Trophoblast cell (in vitro differentiated cells and primary cell): ENCODE measurements around the gene SPATA46.

Experiments
- DNase-seq, 2 donors: peaks; one replicate each; pipeline ENCODE4 v3.0.0-alpha.2; 2016
- H2AFZ ChIP-seq: 2 replicates; pipeline ENCODE4 v1.6.1; 2013; ENCODE audit warnings: low read length, moderate library complexity, mild to moderate bottlenecking; ENCODE audit not compliant: insufficient read depth, poor library complexity
- H2AK5ac ChIP-seq: 2 replicates; pipeline ENCODE4 v1.6.1; 2013; ENCODE audit warnings: mild to moderate bottlenecking, low read length
- H2BK120ac ChIP-seq: 2 replicates; pipeline ENCODE4 v1.6.1; 2013; ENCODE audit warnings: low read length, mild to moderate bottlenecking, moderate library complexity; ENCODE audit not compliant: insufficient read depth, poor library complexity
- H2BK12ac ChIP-seq: 2 replicates; pipeline ENCODE4 v1.6.1; 2013; ENCODE audit warnings: mild to moderate bottlenecking, low read length, moderate library complexity
- H2BK5ac ChIP-seq: 2 replicates; pipeline ENCODE4 v1.6.1; 2013; ENCODE audit warnings: low read length, low read depth, moderate library complexity, mild to moderate bottlenecking; ENCODE audit not compliant: poor library complexity
- H3K14ac ChIP-seq: 2 replicates; pipeline ENCODE4 v1.6.1; 2013; ENCODE audit warnings: mild to moderate bottlenecking, low read length
- H3K18ac ChIP-seq: 2 replicates; pipeline ENCODE4 v1.6.1; 2013; ENCODE audit warnings: mild to moderate bottlenecking, low read length
- H3K23ac ChIP-seq: 2 replicates; pipeline ENCODE4 v1.6.1; 2013; ENCODE audit warnings: low read length
- H3K27ac ChIP-seq: 2 replicates; pipeline ENCODE4 v1.5.1; 2013; ENCODE audit warnings: low read depth, mild to moderate bottlenecking, inconsistent platforms, low read length, moderate library complexity
- H3K27me3 ChIP-seq: 2 replicates; pipeline ENCODE4 v1.6.1; 2013; ENCODE audit warnings: inconsistent platforms, mild to moderate bottlenecking, low read length, moderate library complexity; ENCODE audit not compliant: insufficient read depth
- H3K36me3 ChIP-seq, 2 experiments: 1 replicate in 1 of 2; 2 replicates in 1 of 2; pipeline ENCODE4 v1.6.1; 2013; ENCODE audit warnings: low read length in 2 of 2, mild to moderate bottlenecking in 2 of 2, moderate library complexity in 1 of 2; ENCODE audit not compliant: insufficient read depth in 2 of 2, control insufficient read depth in 1 of 2
- H3K4ac ChIP-seq: 2 replicates; pipeline ENCODE4 v1.6.1; 2013; ENCODE audit warnings: low read depth, mild to moderate bottlenecking, low read length, moderate library complexity
- H3K4me1 ChIP-seq, 2 experiments: 1 replicate in 1 of 2; 2 replicates in 1 of 2; pipeline ENCODE4 v1.6.1; 2013; ENCODE audit warnings: low read length in 2 of 2, mild to moderate bottlenecking in 2 of 2, moderate library complexity in 1 of 2; ENCODE audit not compliant: insufficient read depth in 2 of 2, control insufficient read depth in 1 of 2
- H3K4me2 ChIP-seq: 2 replicates; pipeline ENCODE4 v1.6.1; 2013; ENCODE audit warnings: inconsistent platforms, mild to moderate bottlenecking, low read length, moderate library complexity
- H3K4me3 ChIP-seq: 2 replicates; pipeline ENCODE4 v1.5.1; 2013; ENCODE audit warnings: mild to moderate bottlenecking, low read depth, low read length, inconsistent platforms
- H3K79me1 ChIP-seq: one replicate; pipeline ENCODE4 v1.6.1; 2013; ENCODE audit warnings: low read length
- H3K79me2 ChIP-seq: 2 replicates; pipeline ENCODE4 v1.6.1; 2013; ENCODE audit warnings: low read length, mild to moderate bottlenecking; ENCODE audit not compliant: control insufficient read depth, insufficient read depth, poor library complexity
- H3K9ac ChIP-seq: 2 replicates; pipeline ENCODE4 v1.6.1; 2013; ENCODE audit warnings: mild to moderate bottlenecking, low read length
- H3K9me3 ChIP-seq: 2 replicates; pipeline ENCODE4 v1.6.1; 2013; ENCODE audit warnings: low read depth, mild to moderate bottlenecking, control low read depth, inconsistent platforms, low read length; ENCODE audit not compliant: insufficient read depth
- H4K12ac ChIP-seq: 2 replicates; pipeline ENCODE4 v1.6.1; 2013; ENCODE audit warnings: low read depth, mild to moderate bottlenecking, low read length, moderate library complexity
- H4K8ac ChIP-seq: 2 replicates; pipeline ENCODE4 v1.6.1; 2013; ENCODE audit warnings: low read depth, mild to moderate bottlenecking, low read length, moderate library complexity
- H4K91ac ChIP-seq: one replicate; pipeline ENCODE4 v1.6.1; 2013; ENCODE audit warnings: low read depth, mild to moderate bottlenecking, low read length, moderate library complexity
- WGBS: extraction: QIAGEN DNeasy Blood & Tissue Kit; methylation state at CpG from one replicate; pipeline ENCODE4 v1.1.7; 2013; ENCODE audit warnings: missing lambda C conversion rate; ENCODE audit not compliant: insufficient read length, insufficient coverage; ENCODE audit errors: extremely low coverage; 5-methylcytosine and 5-hydroxymethylcytosine counted together

Gene SPATA46

GRCh38 chr1:162335126-162335525 is 41.5 kb downstream of the SPATA46 start:
- Histone ChIP-seq H3K23ac (no peak overlapping the region), H2AK5ac (no peak overlapping the region), H4K12ac (no peak overlapping the region), H2BK12ac (no peak overlapping the region), H3K4me2 (no peak overlapping the region), H2AFZ (no peak overlapping the region), H4K8ac (no peak overlapping the region), H3K4me1 (no peaks in the 10 kb centered on the region), H3K9ac (no peak overlapping the region), H3K18ac (no peak overlapping the region), H3K9me3 (no peaks in the 10 kb centered on the region), H3K79me2 (no peaks in the 10 kb centered on the region), H3K4me3 (no peak overlapping the region), H3K14ac (no peak overlapping the region), H3K4ac (no peak overlapping the region), H3K79me1 (no peaks in the 10 kb centered on the region), H2BK120ac (no peak overlapping the region), H2BK5ac (no peak overlapping the region), H4K91ac (no peak overlapping the region), H3K36me3 (no peaks in the 10 kb centered on the region), H3K27me3 (no peaks in the 10 kb centered on the region), H3K27ac (no peak overlapping the region)
- WGBS = no CpG with 5 or more reads among the region's 5 CpGs
- no peak for DNase-seq

DNA sequence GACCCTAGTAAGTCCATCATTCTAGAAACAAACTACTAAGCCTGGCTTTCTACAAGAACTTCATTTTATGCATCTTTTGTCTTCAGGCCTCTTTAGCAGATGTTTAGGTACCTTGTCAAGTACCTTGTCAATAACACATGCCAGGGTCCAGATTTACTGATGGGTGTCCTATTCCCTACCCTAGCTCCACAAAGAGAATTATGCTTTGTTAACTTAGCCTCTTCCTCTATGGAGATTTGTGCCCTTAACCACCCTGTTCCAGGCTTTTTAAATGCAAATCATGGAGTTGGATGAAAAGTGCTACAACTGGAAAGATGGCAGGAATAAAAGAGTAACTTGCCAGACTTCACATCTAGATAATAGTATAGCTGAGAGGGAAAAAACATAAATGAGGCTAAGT is 42.7 kb downstream of the SPATA46 start:
- no peak overlapping the region for H3K4me3 ChIP-seq
- no peaks in the 10 kb centered on the region for H3K79me2 ChIP-seq
- H4K91ac ChIP-seq = no peak overlapping the region
- no peak overlapping the region for H3K4ac ChIP-seq
- H3K4me1 ChIP-seq = no peaks in the 10 kb centered on the region
- H3K9ac ChIP-seq = no peak overlapping the region
- no peaks in the 10 kb centered on the region for H3K27me3 ChIP-seq
- H3K79me1 ChIP-seq = no peaks in the 10 kb centered on the region
- no peak for DNase-seq
- no peak overlapping the region for H4K8ac ChIP-seq
- no peak overlapping the region for H4K12ac ChIP-seq
- H3K14ac ChIP-seq = no peak overlapping the region
- H3K18ac ChIP-seq = no peak overlapping the region
- H3K9me3 ChIP-seq = no peaks in the 10 kb centered on the region
- no peak overlapping the region for H2BK12ac ChIP-seq
- H3K23ac ChIP-seq = no peak overlapping the region
- no peak overlapping the region for H3K4me2 ChIP-seq
- H2AK5ac ChIP-seq = no peak overlapping the region
- no peaks in the 10 kb centered on the region for H3K36me3 ChIP-seq
- no peak overlapping the region for H2AFZ ChIP-seq
- H2BK120ac ChIP-seq = no peak overlapping the region
- H2BK5ac ChIP-seq = no peak overlapping the region
- no peak overlapping the region for H3K27ac ChIP-seq

DNA sequence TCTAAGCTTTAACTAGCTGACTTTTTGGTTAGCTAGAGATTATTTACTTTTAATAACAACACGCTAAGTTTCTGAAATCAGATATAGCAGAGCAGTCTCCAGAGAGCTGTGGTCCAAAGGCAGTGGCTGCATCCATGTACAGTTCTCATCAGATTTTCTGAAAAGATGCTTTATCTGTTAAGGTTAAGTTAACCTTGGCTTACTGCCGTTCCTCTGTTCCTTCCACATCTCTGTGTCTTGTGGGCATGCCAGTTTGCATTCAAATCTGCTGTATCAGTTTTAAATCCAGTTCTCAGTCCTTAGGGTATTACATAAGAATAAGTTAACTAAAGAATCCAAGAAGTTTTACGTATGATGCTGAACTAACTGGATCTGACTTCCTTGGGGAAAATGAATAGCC is 46.8 kb downstream of the SPATA46 start:
- Histone ChIP-seq H4K8ac (no peak overlapping the region), H2BK5ac (no peak overlapping the region), H2BK120ac (no peak overlapping the region), H2AK5ac (no peak overlapping the region), H3K18ac (no peak overlapping the region), H3K14ac (no peak overlapping the region), H3K4ac (no peak overlapping the region), H3K4me1 (no peaks in the 10 kb centered on the region), H3K4me3 (no peak overlapping the region), H2BK12ac (no peak overlapping the region), H4K12ac (no peak overlapping the region), H3K4me2 (no peak overlapping the region), H3K27me3 (no peaks in the 10 kb centered on the region), H3K79me2 (no peaks in the 10 kb centered on the region), H3K9ac (no peak overlapping the region), H3K36me3 (no peaks in the 10 kb centered on the region), H2AFZ (no peak overlapping the region), H3K9me3 (peaks cover 2% of the 10 kb centered on the region), H4K91ac (no peak overlapping the region), H3K23ac (no peak overlapping the region), H3K27ac (no peak overlapping the region), H3K79me1 (no peaks in the 10 kb centered on the region)
- DNase-seq = no peak
- no CpG with 5 or more reads among the region's 3 CpGs for WGBS

DNA sequence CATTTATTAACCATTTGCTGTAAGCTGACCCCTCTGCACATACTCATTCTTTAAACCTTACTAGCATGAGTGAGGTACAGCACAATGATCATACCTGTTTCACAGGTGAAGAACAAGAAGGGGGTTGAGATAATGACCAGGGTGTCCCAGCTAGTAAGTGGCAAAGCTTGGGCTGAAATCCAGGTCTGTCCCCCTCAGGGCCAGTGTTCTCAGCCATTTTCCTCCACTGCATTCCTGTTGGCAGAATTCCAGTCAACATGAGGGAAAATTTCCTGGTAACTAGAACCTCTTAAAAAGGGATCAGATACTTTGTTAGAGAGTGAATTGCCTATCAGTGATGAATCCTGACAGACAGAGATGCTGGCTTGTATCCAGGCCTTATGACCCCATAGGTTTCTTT is 48.1 kb downstream of the SPATA46 start:
- Histone ChIP-seq H3K4ac (no peak overlapping the region), H4K12ac (no peak overlapping the region), H2BK120ac (no peak overlapping the region), H2AFZ (no peak overlapping the region), H3K27ac (no peak overlapping the region), H3K27me3 (no peaks in the 10 kb centered on the region), H3K79me2 (no peaks in the 10 kb centered on the region), H3K4me3 (no peak overlapping the region), H3K4me1 (no peaks in the 10 kb centered on the region), H2BK12ac (no peak overlapping the region), H3K9ac (no peak overlapping the region), H3K4me2 (no peak overlapping the region), H2AK5ac (no peak overlapping the region), H3K9me3 (peaks cover 2% of the 10 kb centered on the region), H3K18ac (no peak overlapping the region), H4K91ac (no peak overlapping the region), H3K14ac (no peak overlapping the region), H2BK5ac (no peak overlapping the region), H4K8ac (no peak overlapping the region), H3K36me3 (no peaks in the 10 kb centered on the region), H3K23ac (no peak overlapping the region), H3K79me1 (no peaks in the 10 kb centered on the region)
- DNase-seq = no peak

DNA sequence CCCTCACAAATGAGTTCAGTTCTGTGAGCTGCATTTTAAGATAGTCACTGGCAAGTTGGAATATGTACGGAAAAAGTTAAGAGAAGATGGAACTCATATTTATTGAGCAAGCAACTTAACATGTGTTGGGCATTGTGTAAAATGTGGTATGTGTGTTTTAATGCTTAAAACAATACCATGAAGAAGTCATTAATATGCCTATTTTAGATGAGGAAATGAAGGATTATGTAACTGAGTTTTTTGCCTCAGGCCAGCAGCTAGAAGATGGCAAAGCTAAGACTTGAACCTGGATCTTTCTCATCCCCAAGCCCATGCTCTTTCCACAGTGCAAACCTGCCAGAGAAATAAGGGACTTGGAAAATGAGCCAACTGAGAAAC is 48.9 kb downstream of the SPATA46 start:
- Histone ChIP-seq H3K79me1 (no peaks in the 10 kb centered on the region), H2BK12ac (no peak overlapping the region), H4K91ac (no peak overlapping the region), H3K4me3 (no peak overlapping the region), H3K9ac (no peak overlapping the region), H3K79me2 (no peaks in the 10 kb centered on the region), H3K27me3 (no peaks in the 10 kb centered on the region), H3K4me2 (no peak overlapping the region), H2BK120ac (no peak overlapping the region), H3K23ac (no peak overlapping the region), H3K4me1 (no peaks in the 10 kb centered on the region), H3K36me3 (no peaks in the 10 kb centered on the region), H3K9me3 (peaks cover 2% of the 10 kb centered on the region), H3K14ac (no peak overlapping the region), H4K12ac (no peak overlapping the region), H3K18ac (no peak overlapping the region), H4K8ac (no peak overlapping the region), H2AK5ac (no peak overlapping the region), H3K4ac (no peak overlapping the region), H2BK5ac (no peak overlapping the region), H3K27ac (no peak overlapping the region), H2AFZ (no peak overlapping the region)
- no CpG with 5 or more reads among the region's 1 CpG for WGBS
- no peak for DNase-seq
